WTC11 (cell line): ENCODE results near the gene DUSP9.

Experiments used
- JUN ChIP-seq: sonication (generic); formaldehyde crosslinking; IDR thresholded peaks from 2 replicates; pipeline ENCODE4 v1.8.0; 2023; ENCODE audit warnings: mild to moderate bottlenecking, missing genetic modification reagents
- TF ChIP-seq, protein P1 (sequence below): sonication (generic); formaldehyde crosslinking; IDR thresholded peaks from 2 replicates; pipeline ENCODE4 v1.8.1; 2022; ENCODE audit warnings: missing genetic modification reagents, borderline replicate concordance
- TF ChIP-seq, protein P2 (sequence below): fragments of 200-600 bp; IDR thresholded peaks from 2 replicates; pipeline ENCODE4 v1.8.0; 2022; ENCODE audit warnings: antibody characterized with exemption
- TF ChIP-seq, protein P3 (sequence below): sonication (generic); formaldehyde crosslinking; IDR thresholded peaks from 2 replicates; pipeline ENCODE4 v1.8.1; 2023; ENCODE audit warnings: mild to moderate bottlenecking, missing genetic modification reagents

DNA sequence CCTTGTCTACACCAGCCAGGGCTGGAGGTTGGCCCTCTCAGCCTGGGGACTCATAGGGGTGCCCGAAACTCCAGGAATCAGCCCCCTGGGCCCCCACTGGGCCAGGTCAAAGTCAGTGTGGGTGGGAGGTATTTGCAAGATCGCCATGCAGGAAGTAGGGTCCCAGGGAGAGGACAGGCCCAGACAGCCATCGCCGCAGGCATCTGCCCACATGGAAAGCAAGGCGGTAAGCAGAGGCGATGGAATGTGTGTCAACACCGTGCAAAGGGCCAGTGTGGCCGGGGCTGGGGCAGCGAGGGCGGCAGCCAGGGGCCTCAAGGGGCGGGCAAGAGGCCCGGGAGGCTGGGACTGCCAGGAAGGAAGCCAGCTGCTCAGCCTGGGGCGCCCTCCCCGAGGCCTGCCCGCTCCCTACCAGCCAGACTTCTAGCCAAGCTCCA is 19.3 kb upstream of the DUSP9 start:
- TF ChIP-seq, protein P1, sequence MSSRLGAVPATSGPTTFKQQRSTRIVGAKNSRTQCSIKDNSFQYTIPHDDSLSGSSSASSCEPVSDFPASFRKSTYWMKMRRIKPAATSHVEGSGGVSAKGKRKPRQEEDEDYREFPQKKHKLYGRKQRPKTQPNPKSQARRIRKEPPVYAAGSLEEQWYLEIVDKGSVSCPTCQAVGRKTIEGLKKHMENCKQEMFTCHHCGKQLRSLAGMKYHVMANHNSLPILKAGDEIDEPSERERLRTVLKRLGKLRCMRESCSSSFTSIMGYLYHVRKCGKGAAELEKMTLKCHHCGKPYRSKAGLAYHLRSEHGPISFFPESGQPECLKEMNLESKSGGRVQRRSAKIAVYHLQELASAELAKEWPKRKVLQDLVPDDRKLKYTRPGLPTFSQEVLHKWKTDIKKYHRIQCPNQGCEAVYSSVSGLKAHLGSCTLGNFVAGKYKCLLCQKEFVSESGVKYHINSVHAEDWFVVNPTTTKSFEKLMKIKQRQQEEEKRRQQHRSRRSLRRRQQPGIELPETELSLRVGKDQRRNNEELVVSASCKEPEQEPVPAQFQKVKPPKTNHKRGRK (CRISPR knock-in tag) = no peak
- TF ChIP-seq, protein P2, sequence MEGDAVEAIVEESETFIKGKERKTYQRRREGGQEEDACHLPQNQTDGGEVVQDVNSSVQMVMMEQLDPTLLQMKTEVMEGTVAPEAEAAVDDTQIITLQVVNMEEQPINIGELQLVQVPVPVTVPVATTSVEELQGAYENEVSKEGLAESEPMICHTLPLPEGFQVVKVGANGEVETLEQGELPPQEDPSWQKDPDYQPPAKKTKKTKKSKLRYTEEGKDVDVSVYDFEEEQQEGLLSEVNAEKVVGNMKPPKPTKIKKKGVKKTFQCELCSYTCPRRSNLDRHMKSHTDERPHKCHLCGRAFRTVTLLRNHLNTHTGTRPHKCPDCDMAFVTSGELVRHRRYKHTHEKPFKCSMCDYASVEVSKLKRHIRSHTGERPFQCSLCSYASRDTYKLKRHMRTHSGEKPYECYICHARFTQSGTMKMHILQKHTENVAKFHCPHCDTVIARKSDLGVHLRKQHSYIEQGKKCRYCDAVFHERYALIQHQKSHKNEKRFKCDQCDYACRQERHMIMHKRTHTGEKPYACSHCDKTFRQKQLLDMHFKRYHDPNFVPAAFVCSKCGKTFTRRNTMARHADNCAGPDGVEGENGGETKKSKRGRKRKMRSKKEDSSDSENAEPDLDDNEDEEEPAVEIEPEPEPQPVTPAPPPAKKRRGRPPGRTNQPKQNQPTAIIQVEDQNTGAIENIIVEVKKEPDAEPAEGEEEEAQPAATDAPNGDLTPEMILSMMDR = no peak
- TF ChIP-seq, protein P3, sequence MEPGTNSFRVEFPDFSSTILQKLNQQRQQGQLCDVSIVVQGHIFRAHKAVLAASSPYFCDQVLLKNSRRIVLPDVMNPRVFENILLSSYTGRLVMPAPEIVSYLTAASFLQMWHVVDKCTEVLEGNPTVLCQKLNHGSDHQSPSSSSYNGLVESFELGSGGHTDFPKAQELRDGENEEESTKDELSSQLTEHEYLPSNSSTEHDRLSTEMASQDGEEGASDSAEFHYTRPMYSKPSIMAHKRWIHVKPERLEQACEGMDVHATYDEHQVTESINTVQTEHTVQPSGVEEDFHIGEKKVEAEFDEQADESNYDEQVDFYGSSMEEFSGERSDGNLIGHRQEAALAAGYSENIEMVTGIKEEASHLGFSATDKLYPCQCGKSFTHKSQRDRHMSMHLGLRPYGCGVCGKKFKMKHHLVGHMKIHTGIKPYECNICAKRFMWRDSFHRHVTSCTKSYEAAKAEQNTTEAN (CRISPR knock-in tag) = no peak
- TF ChIP-seq JUN (CRISPR knock-in tag) = no peak
